Forelimb muscle (tissue), 1 donor: ENCODE data around the gene SERBP1. TPM values are rescaled to one million over a fixed set of nuclear protein-coding genes. Genes with fewer than 3 reads are reported as not detected.

Experiments
- DNase-seq: peaks from one replicate; pipeline ENCODE4 v3.0.0-alpha.2; 2013; ENCODE audit warnings: low read depth
- polyA plus RNA-seq: library from polyadenylated mRNA; unstranded; fragments of 120-200 nt; gene quantifications from one replicate; pipeline ENCODE4 v1.2.1, GENCODE V29; 2013; ENCODE audit not compliant: insufficient read length

The SERBP1 gene
- polyA plus RNA-seq, 1 donor = 441 TPM

DNA sequence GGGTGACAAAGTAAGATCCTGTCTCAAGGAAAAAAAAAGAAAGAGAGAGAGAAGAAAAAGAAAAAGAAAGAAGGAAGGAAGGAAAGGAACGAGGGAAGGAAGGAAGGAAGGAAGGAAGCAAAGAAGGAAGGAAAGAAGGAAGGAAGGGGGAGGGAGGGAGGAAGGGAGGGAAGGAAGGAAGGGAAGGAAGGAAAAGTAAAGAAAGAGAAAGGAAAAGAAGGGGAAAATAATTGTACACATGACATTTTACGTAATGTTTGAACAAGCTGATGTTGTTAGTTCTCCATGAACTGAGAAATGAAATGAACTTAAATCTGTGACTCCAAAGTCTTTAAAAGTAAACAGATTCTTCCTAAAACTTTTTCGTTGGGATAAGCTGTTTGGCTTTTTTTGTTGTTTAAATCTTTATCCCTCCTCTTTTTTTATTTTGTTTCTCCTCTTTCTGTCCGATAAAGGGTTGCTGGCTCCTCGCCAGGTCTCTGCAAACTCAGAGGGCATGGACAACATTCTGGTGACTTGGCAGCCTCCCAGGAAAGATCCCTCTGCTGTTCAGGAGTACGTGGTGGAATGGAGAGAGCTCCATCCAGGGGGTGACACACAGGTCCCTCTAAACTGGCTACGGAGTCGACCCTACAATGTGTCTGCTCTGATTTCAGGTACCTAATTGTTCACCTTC lies 62.7 kb downstream of the SERBP1 start:
- DNase-seq = peak; percentile 1

DNA sequence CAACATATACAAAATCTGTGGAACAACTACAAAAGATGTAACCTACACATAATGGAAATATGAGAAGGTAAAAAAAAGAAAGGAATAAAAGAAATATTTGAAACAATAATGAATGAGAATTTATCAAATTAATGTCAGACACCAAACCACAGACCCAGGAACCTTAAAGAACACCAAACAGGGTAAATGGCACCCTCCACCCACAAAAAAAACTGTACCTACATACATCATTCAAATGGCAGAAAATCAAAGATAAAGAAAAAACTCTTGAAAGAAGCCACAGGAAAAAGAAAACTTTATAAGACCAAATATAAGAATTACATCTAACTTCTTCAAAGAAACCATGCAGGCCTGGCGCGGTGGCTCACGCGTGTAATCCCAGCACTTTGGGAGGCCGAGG lies 68.6 kb downstream of the SERBP1 start:
- no peak for DNase-seq

DNA sequence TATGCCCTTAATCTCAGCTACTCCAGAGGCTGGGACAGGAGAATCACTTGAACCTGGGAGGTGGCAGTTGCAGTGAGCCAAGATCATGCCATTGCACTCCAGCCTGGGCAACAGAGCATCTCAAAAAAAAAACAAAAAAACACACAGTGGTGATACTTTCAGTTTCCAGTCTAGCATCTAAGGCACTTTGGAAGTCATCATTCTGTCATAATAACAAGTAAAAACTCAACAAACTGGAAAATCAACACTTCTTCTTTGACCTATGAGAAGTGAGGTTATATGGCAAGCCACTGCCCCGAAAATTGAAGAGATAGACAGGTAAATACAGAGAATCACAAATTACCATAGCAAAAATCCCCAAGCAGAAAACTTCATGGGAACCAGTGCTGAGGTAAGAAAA lies 70.6 kb downstream of the SERBP1 start:
- no peak for DNase-seq

Other genes starting within 250 kb of the SERBP1 start
- gene IL12RB2, start 122.5 kb downstream of the SERBP1 start, polyA plus RNA-seq = 1.0 TPM